GM04504 (cell line): Measurements from ENCODE around the gene LEMD2.
A peak's percentile ranks its signal among the peaks of the same experiment; 100 is the strongest.

Experiments used
- DNase-seq: peaks from one replicate; pipeline ENCODE4 v3.0.0-alpha.2; 2012; ENCODE audit warnings: low read depth

The LEMD2 gene

GRCh38 chr6:33774774-33775173 lies 14.2 kb downstream of the LEMD2 start:
- no peak for DNase-seq

GRCh38 chr6:33772902-33773472 lies 15.9 kb downstream of the LEMD2 start:
- no peak for DNase-seq

GRCh38 chr6:33772082-33772830 lies 16.7 kb downstream of the LEMD2 start:
- no peak for DNase-seq

- DNase-seq, result peak; percentile 97
These were observed 17.5 kb downstream of the LEMD2 start for GRCh38 chr6:33771146-33772081.

- DNase-seq, result no peak
These were observed 18.1 kb downstream of the LEMD2 start for GRCh38 chr6:33770833-33771145.

- no peak for DNase-seq
These were observed 18.7 kb downstream of the LEMD2 start for GRCh38 chr6:33770124-33770832.

GRCh38 chr6:33769248-33769821 lies 19.6 kb downstream of the LEMD2 start:
- no peak for DNase-seq

- DNase-seq, result no peak
These were observed 20.2 kb downstream of the LEMD2 start for GRCh38 chr6:33768644-33769120.

- no peak for DNase-seq
These were observed 21.7 kb downstream of the LEMD2 start for GRCh38 chr6:33766921-33767907.

GRCh38 chr6:33765368-33765767 lies 23.6 kb downstream of the LEMD2 start:
- DNase-seq, result no peak

GRCh38 chr6:33764036-33764435 lies 24.9 kb downstream of the LEMD2 start:
- no peak for DNase-seq

GRCh38 chr6:33763483-33763882 lies 25.4 kb downstream of the LEMD2 start:
- no peak for DNase-seq

- DNase-seq, result no peak
These were observed 26.2 kb downstream of the LEMD2 start for GRCh38 chr6:33762713-33763112.

GRCh38 chr6:33761922-33762629 lies 26.9 kb downstream of the LEMD2 start:
- no peak for DNase-seq

GRCh38 chr6:33761581-33761921 lies 27.4 kb downstream of the LEMD2 start:
- DNase-seq, result no peak

GRCh38 chr6:33759887-33760629 lies 28.9 kb downstream of the LEMD2 start:
- no peak for DNase-seq

- DNase-seq, result no peak
These were observed 30.1 kb downstream of the LEMD2 start for GRCh38 chr6:33758815-33759216.

- DNase-seq, result no peak
These were observed 31.0 kb downstream of the LEMD2 start for GRCh38 chr6:33757906-33758305.

- DNase-seq, result no peak
These were observed 31.8 kb downstream of the LEMD2 start for GRCh38 chr6:33757113-33757512.
